ENCODE results near the gene CLEC4C.

GRCh38 chr12:7782055-7782454, 34.9 kb upstream of the CLEC4C start:
- no peak for TF ChIP-seq POLR2A (IDR thresholded peaks at IDR 0.05; ENCODE audit: low read length)
- TF ChIP-seq GATA1 (IDR thresholded peaks at IDR 0.05; ENCODE audit: low read depth, low read length), result no peak

Measured in erythroblast (primary cell).